A549 (cell line): ENCODE measurements around the gene SMARCAL1. TPM values are rescaled to one million over a fixed set of nuclear protein-coding genes. Genes with fewer than 3 reads are reported as not detected.

Experiments
- ATAC-seq, 2 experiments: fragments of 200-7000 bp in 1 of 2; fragments of >200 bp in 1 of 2; cut with Nextera tagmentation in 1 of 2; cut with Tn5 transposase in 1 of 2; 3 replicates each; pipeline versions ENCODE4 v1.8.0 to v1.9.1; 2018 to 2020; ENCODE audit warnings: mild to moderate bottlenecking in 1 of 2, moderate library complexity in 1 of 2
- CTCF ChIA-PET: fragments of 300-600 bp; sonication (Branson Sonifier 250); formaldehyde crosslinking; extraction: SDS; loops from one replicate; lab custom pipeline; 2021; ENCODE audit warnings: antibody characterized with exemption, inconsistent platforms; lab: Yijun Ruan, JAX
- POLR2A ChIA-PET: fragments of 350-600 bp; formaldehyde crosslinking; extraction: SDS; loops from one replicate; lab custom pipeline; 2021; ENCODE audit warnings: antibody characterized with exemption, inconsistent platforms; lab: Yijun Ruan, JAX
- DNase-seq, 2 experiments: peaks; one replicate each; pipeline versions ENCODE4 v3.0.0 to v3.0.0-alpha.2; 2011 to 2016; ENCODE audit warnings: low read depth in 1 of 2, low spot score in 1 of 2
- FAIRE-seq: peaks from 2 replicates; lab custom pipeline; 2011; peaks lifted over from hg19 to GRCh38; lab: Jason Lieb, UNC
- H3K27ac ChIP-seq, 2 experiments: fragments of >200 bp; sonication (Bioruptor Twin); formaldehyde crosslinking; 3 replicates each; pipeline ENCODE4 v1.5.1; 2016 to 2017
- H3K4me1 ChIP-seq: fragments of >200 bp; sonication (Bioruptor Twin); formaldehyde crosslinking; 3 replicates; pipeline ENCODE4 v1.6.1; 2016
- H3K4me2 ChIP-seq: fragments of >200 bp; sonication (Bioruptor Twin); formaldehyde crosslinking; 3 replicates; pipeline ENCODE4 v1.6.1; 2016
- H3K4me3 ChIP-seq: fragments of >200 bp; sonication (Bioruptor Twin); formaldehyde crosslinking; 3 replicates; pipeline ENCODE4 v1.5.1; 2016
- H3K9me3 ChIP-seq: fragments of >200 bp; sonication (Bioruptor Twin); formaldehyde crosslinking; 3 replicates; pipeline ENCODE4 v1.6.1; 2016
- ATOH8 ChIP-seq: fragments of 250-450 bp; sonication (Bioruptor Pico); IDR thresholded peaks from 2 replicates; pipeline ENCODE4 v1.5.0; 2020; ENCODE audit warnings: low read depth, mild to moderate bottlenecking, moderate library complexity
- BHLHE40 ChIP-seq: IDR thresholded peaks from 2 replicates; pipeline ENCODE4 v1.6.1; 2012; ENCODE audit warnings: low read depth, low read length, inconsistent platforms
- CEBPB ChIP-seq, 2 experiments: fragments of >200 bp in 1 of 2; sonication (Bioruptor Twin) in 1 of 2; formaldehyde crosslinking in 1 of 2; IDR thresholded peaks; 2 replicates each; pipeline ENCODE4 v1.6.1; 2012 to 2016
- CHD2 ChIP-seq: fragments of 150-350 bp; IDR thresholded peaks from 2 replicates; pipeline ENCODE4 v1.6.1; 2014; ENCODE audit warnings: low read length; ENCODE audit not compliant: partially characterized antibody
- CHD4 ChIP-seq: fragments of 200-600 bp; sonication (generic); IDR thresholded peaks from 2 replicates; pipeline ENCODE4 v1.6.1; 2016; ENCODE audit warnings: antibody characterized with exemption, mild to moderate bottlenecking, borderline replicate concordance
- ESRRA ChIP-seq: fragments of 150-350 bp; IDR thresholded peaks from 2 replicates; pipeline ENCODE4 v1.6.1; 2014; ENCODE audit warnings: mild to moderate bottlenecking, low read length, borderline replicate concordance
- HES2 ChIP-seq: fragments of >200 bp; sonication (Bioruptor Twin); formaldehyde crosslinking; IDR thresholded peaks from 2 replicates; pipeline ENCODE4 v1.6.1; 2016
- HEYL ChIP-seq: fragments of 250-450 bp; sonication (Bioruptor Pico); IDR thresholded peaks from 2 replicates; pipeline ENCODE4 v1.8.0; 2021; ENCODE audit warnings: mild to moderate bottlenecking, moderate library complexity
- HMGXB4 ChIP-seq: fragments of 250-450 bp; sonication (Bioruptor Pico); IDR thresholded peaks from 2 replicates; pipeline ENCODE4 v1.5.0; 2021; ENCODE audit warnings: mild to moderate bottlenecking, moderate library complexity, borderline replicate concordance
- JUN ChIP-seq, 2 experiments: fragments of >200 bp; sonication (Bioruptor Twin); formaldehyde crosslinking; IDR thresholded peaks; 2 replicates in 1 of 2; 3 replicates in 1 of 2; pipeline ENCODE4 v1.6.1; 2016 to 2017
- JUNB ChIP-seq: fragments of >200 bp; sonication (Bioruptor Twin); formaldehyde crosslinking; IDR thresholded peaks from 2 replicates; pipeline ENCODE4 v1.6.1; 2016
- KDM1A ChIP-seq: fragments of 200-600 bp; sonication (generic); IDR thresholded peaks from 2 replicates; pipeline ENCODE4 v1.6.1; 2016; ENCODE audit warnings: low read depth, mild to moderate bottlenecking
- MAFK ChIP-seq: fragments of 450-650 bp; IDR thresholded peaks from 2 replicates; pipeline ENCODE4 v1.6.1; 2014; ENCODE audit not compliant: partially characterized antibody
- MAX ChIP-seq: IDR thresholded peaks from 2 replicates; pipeline ENCODE4 v1.6.1; 2012
- MAZ ChIP-seq: fragments of 150-350 bp; IDR thresholded peaks from 2 replicates; pipeline ENCODE4 v1.6.1; 2014; ENCODE audit warnings: antibody characterized with exemption, low read depth, low read length, borderline replicate concordance
- PHF8 ChIP-seq: fragments of 200-600 bp; sonication (generic); IDR thresholded peaks from 2 replicates; pipeline ENCODE4 v1.6.1; 2016; ENCODE audit warnings: low read depth, mild to moderate bottlenecking, antibody characterized with exemption, moderate library complexity, borderline replicate concordance
- RARB ChIP-seq: fragments of 250-450 bp; sonication (Bioruptor Pico); IDR thresholded peaks from 2 replicates; pipeline ENCODE4 v1.8.0; 2021; ENCODE audit warnings: mild to moderate bottlenecking, moderate library complexity
- REST ChIP-seq: fragments of 200-600 bp; sonication (generic); IDR thresholded peaks from 2 replicates; pipeline ENCODE4 v1.6.1; 2016; ENCODE audit warnings: antibody characterized with exemption, mild to moderate bottlenecking, moderate library complexity
- RNF2 ChIP-seq: fragments of 200-600 bp; sonication (generic); IDR thresholded peaks from 2 replicates; pipeline ENCODE4 v1.6.1; 2016; ENCODE audit warnings: low read depth, mild to moderate bottlenecking, antibody characterized with exemption, moderate library complexity, borderline replicate concordance
- TFCP2L1 ChIP-seq: fragments of 250-450 bp; sonication (Bioruptor Pico); IDR thresholded peaks from 2 replicates; pipeline ENCODE4 v1.5.0; 2021; ENCODE audit warnings: mild to moderate bottlenecking
- ZC3H11A ChIP-seq: fragments of 450-650 bp; IDR thresholded peaks from 2 replicates; pipeline ENCODE4 v1.6.1; 2014; ENCODE audit warnings: antibody characterized with exemption, mild to moderate bottlenecking
- ZFP36 ChIP-seq: fragments of 450-650 bp; IDR thresholded peaks from 2 replicates; pipeline ENCODE4 v1.6.1; 2014; ENCODE audit warnings: borderline replicate concordance; ENCODE audit not compliant: partially characterized antibody
- ZNF302 ChIP-seq: fragments of 250-450 bp; sonication (Bioruptor Pico); IDR thresholded peaks from 2 replicates; pipeline ENCODE4 v1.9.0; 2021; ENCODE audit warnings: inconsistent platforms, mild to moderate bottlenecking, moderate library complexity
- WGBS: methylation state at CpG from one replicate; pipeline ENCODE4 v1.1.6; 2017; ENCODE audit errors: missing lambda C conversion rate; 5-methylcytosine and 5-hydroxymethylcytosine counted together
- polyA plus RNA-seq, 4 experiments: library from polyadenylated mRNA; depleted of rRNA in 3 of 4; stranded (reverse); fragments of >200 nt; fragmentation: RNase III in 1 of 4; extraction: RNeasy Plus Mini Kit Qiagen cat#74134 plus additional on column Dnase treatment in 1 of 4; gene quantifications; 2 replicates in 3 of 4; 3 replicates in 1 of 4; pipeline ENCODE4 v1.2.3, GENCODE V29; 2011 to 2017

The SMARCAL1 gene
- polyA plus RNA-seq, 2 of the 4 experiments (the other 2 are of a cell fraction): 18.4 to 28.7 TPM

GRCh38 chr2:216482640-216483039 is 70.4 kb downstream of the SMARCAL1 start:
- no peaks in the 10 kb centered on the region for H3K9me3 ChIP-seq
- TF ChIP-seq CHD4: no peak
- no peak for TF ChIP-seq HEYL (CRISPR knock-in tag)
- no peak for TF ChIP-seq PHF8
- no peak for TF ChIP-seq ZNF302
- TF ChIP-seq MAZ: no peak
- TF ChIP-seq ZFP36: no peak
- TF ChIP-seq CEBPB (IDR thresholded peaks at IDR 0.05): no peak
- no peak for TF ChIP-seq RNF2
- no peak for TF ChIP-seq MAFK
- TF ChIP-seq CHD2: no peak
- no peak for TF ChIP-seq JUN (IDR thresholded peaks at IDR 0.05)
- TF ChIP-seq HES2: no peak
- no peak overlapping the region for H3K27ac ChIP-seq
- CTCF ChIA-PET: interaction anchor here (0.8 kb wide), 1 partner anchor 184 kb away, joined by 3 read pairs; no protein-coding TSS in a partner anchor
- ATAC-seq (no peak), DNase-seq (no peak), FAIRE-seq (no peak)
- POLR2A ChIA-PET: interaction anchor here (1.4 kb wide), 1 partner anchor 16 kb away, joined by 3 read pairs; the partner anchor contains the start of gene RPL37A
- no peaks in the 10 kb centered on the region for H3K4me1 ChIP-seq
- H3K4me2 ChIP-seq: no peak overlapping the region
- H3K4me3 ChIP-seq: no peak overlapping the region
- WGBS: 86% methylated on average over 2 of the region's 2 CpGs

GRCh38 chr2:216485237-216485636 is 73.0 kb downstream of the SMARCAL1 start:
- TF ChIP-seq HMGXB4 (no peak), ZNF302 (no peak), ZFP36 (no peak), RARB (CRISPR knock-in tag) (no peak), BHLHE40 (no peak), KDM1A (no peak), TFCP2L1 (CRISPR knock-in tag) (no peak), HES2 (no peak), JUNB (no peak), ZC3H11A (no peak), ESRRA (no peak), REST (no peak), MAX (no peak), ATOH8 (CRISPR knock-in tag) (no peak)
- no peak overlapping the region for H3K4me2 ChIP-seq
- ATAC-seq (peak in 1 of 2 experiments; percentile 41; a peak in 3 of 6 replicates), FAIRE-seq (no peak), DNase-seq (no peak)
- ChIA-PET CTCF (no interaction called here), POLR2A (no interaction called here)
- H3K4me1 ChIP-seq: peaks cover 4% of the 10 kb centered on the region; the same call in 1 of the 3 replicates
- no peak overlapping the region for H3K27ac ChIP-seq
- no peaks in the 10 kb centered on the region for H3K9me3 ChIP-seq
- no peak overlapping the region for H3K4me3 ChIP-seq
- WGBS: 93% methylated on average over 3 of the region's 3 CpGs
